Tongue (tissue), 2 donors: ENCODE data around the gene TASP1. TPM values are rescaled to one million over a fixed set of nuclear protein-coding genes. Genes with fewer than 3 reads are reported as not detected.
A peak's percentile ranks its signal among the peaks of the same experiment; 100 is the strongest.
"Not testable (repeated sequence)": the region's sequence is repeated elsewhere in the genome, so short reads cannot be mapped to it uniquely, and the experiment has no call there.

ENCODE experiments used
- DNase-seq: peaks from one replicate; pipeline ENCODE4 v3.0.0-alpha.2; 2015
- total RNA-seq: library from RNA; depleted of rRNA; stranded (reverse); fragments of >200 nt; gene quantifications from one replicate; pipeline ENCODE4 v1.2.3, GENCODE V29; 2014

Gene TASP1
- total RNA-seq, 1 donor from 2014 or later, result 19.5 TPM

GRCh38 chr20:13648291-13649228 is 9.8 kb upstream of the TASP1 start:
- no peak for DNase-seq

- DNase-seq, result no peak
Observed at GRCh38 chr20:13644010-13644409, 5.3 kb upstream of the TASP1 start.

GRCh38 chr20:13639150-13639497 is 392 bp upstream of the TASP1 start:
- no peak for DNase-seq

- peak; percentile 49 for DNase-seq
Observed at GRCh38 chr20:13638162-13638495, 603 bp downstream of the TASP1 start.

- no peak for DNase-seq
Observed at GRCh38 chr20:13632431-13632830, 6.3 kb downstream of the TASP1 start.

GRCh38 chr20:13627525-13627924 is 11.2 kb downstream of the TASP1 start:
- DNase-seq, result not testable (repeated sequence)

- no peak for DNase-seq
Observed at GRCh38 chr20:13626724-13627123, 12.0 kb downstream of the TASP1 start.

GRCh38 chr20:13625304-13625979 is 13.3 kb downstream of the TASP1 start:
- no peak for DNase-seq

GRCh38 chr20:13619415-13619814 is 19.3 kb downstream of the TASP1 start:
- DNase-seq, result not testable (repeated sequence)

- DNase-seq, result not testable (repeated sequence)
Observed at GRCh38 chr20:13618456-13618855, 20.3 kb downstream of the TASP1 start.

- DNase-seq, result not testable (repeated sequence)
Observed at GRCh38 chr20:13617585-13617984, 21.1 kb downstream of the TASP1 start.

GRCh38 chr20:13616713-13617112 is 22.0 kb downstream of the TASP1 start:
- not testable (repeated sequence) for DNase-seq

GRCh38 chr20:13613917-13614316 is 24.8 kb downstream of the TASP1 start:
- DNase-seq, result peak; percentile 21

GRCh38 chr20:13611611-13612125 is 27.1 kb downstream of the TASP1 start:
- no peak for DNase-seq

- no peak for DNase-seq
Observed at GRCh38 chr20:13610184-13610583, 28.5 kb downstream of the TASP1 start.

- no peak for DNase-seq
Observed at GRCh38 chr20:13608066-13608465, 30.7 kb downstream of the TASP1 start.

- DNase-seq, result not testable (repeated sequence)
Observed at GRCh38 chr20:13593423-13593822, 45.3 kb downstream of the TASP1 start.

- no peak for DNase-seq
Observed at GRCh38 chr20:13588049-13588448, 50.7 kb downstream of the TASP1 start.

GRCh38 chr20:13587370-13587769 is 51.4 kb downstream of the TASP1 start:
- DNase-seq, result no peak

GRCh38 chr20:13586133-13586532 is 52.6 kb downstream of the TASP1 start:
- DNase-seq, result no peak

GRCh38 chr20:13581451-13581850 is 57.3 kb downstream of the TASP1 start:
- DNase-seq, result no peak

GRCh38 chr20:13580707-13581106 is 58.0 kb downstream of the TASP1 start:
- DNase-seq, result no peak

GRCh38 chr20:13574071-13574470 is 64.7 kb downstream of the TASP1 start:
- DNase-seq, result no peak
